ENCODE data around the gene KRT27. TPM values are rescaled to one million over a fixed set of nuclear protein-coding genes. Genes with fewer than 3 reads are reported as not detected.
"Not testable (repeated sequence)": the region's sequence is repeated elsewhere in the genome, so short reads cannot be mapped to it uniquely, and the experiment has no call there.

The KRT27 gene
- total and polyA plus RNA-seq, 10 of the 15 experiments (the other 5 are each of a cell fraction or from before 2014, with no cell fraction given) = not detected

GRCh38 chr17:40750391-40750790 lies 32.0 kb downstream of the KRT27 start:
- ATAC-seq = no peak
- FAIRE-seq = no peak
- Histone ChIP-seq H2AFZ (ENCODE audit: control insufficient read depth, low read depth, low read length) (no peak overlapping the region), H3K9me3 (replicated peaks; ENCODE audit: control insufficient read depth, insufficient read depth, low read length) (no peaks in the 10 kb centered on the region; the same call in 2 of the 3 replicates), H3K27me3 (replicated peaks in 1 of 2; ENCODE audit: control insufficient read depth in 2 of 2, insufficient read depth in 2 of 2, low read length in 1 of 2) (no peaks in the 10 kb centered on the region), H3K27ac (ENCODE audit: control insufficient read depth, insufficient read depth) (no peak overlapping the region), H3K9ac (ENCODE audit: control insufficient read depth, insufficient read depth, low read length) (no peak overlapping the region), H3K79me2 (ENCODE audit: control insufficient read depth, insufficient read depth, low read length) (no peaks in the 10 kb centered on the region), H3K36me3 (ENCODE audit: control insufficient read depth in 2 of 2, insufficient read depth in 2 of 2, low read length in 1 of 2) (no peaks in the 10 kb centered on the region), H3K4me3 (no peak overlapping the region), H3K4me2 (ENCODE audit: control insufficient read depth, insufficient read depth) (no peak overlapping the region), H3K4me1 (ENCODE audit: control insufficient read depth, insufficient read depth, low read length) (no peaks in the 10 kb centered on the region), H4K20me1 (ENCODE audit: control insufficient read depth, insufficient read depth) (no peaks in the 10 kb centered on the region)
- RAD21 ChIA-PET (ENCODE audit: unreplicated experiment) = no interaction called here
- SMC1A ChIA-PET (ENCODE audit: uncharacterized antibody, unreplicated experiment) = interaction anchor here (0.8 to 1.2 kb wide), 2 partner anchors 10 to 48 kb away, joined by 3 to 4 read pairs; no protein-coding TSS in a partner anchor
- POLR2A ChIA-PET = interaction anchor here (0.7 kb wide), 1 partner anchor 14 kb away, joined by 3 read pairs; no protein-coding TSS in a partner anchor
- no peak for DNase-seq (ENCODE audit: low read depth, low spot score)
- BruUV-seq (replicated peaks) = no TSS peak
- CTCF ChIA-PET = interaction anchor here (1.1 kb wide), 1 partner anchor 41 kb away, joined by 3 read pairs; no protein-coding TSS in a partner anchor
- TF ChIP-seq NFXL1 (IDR thresholded peaks at IDR 0.05; ENCODE audit: borderline replicate concordance) = no peak
- TF ChIP-seq CHD4 (IDR thresholded peaks at IDR 0.05) = no peak
- TF ChIP-seq MEF2A (IDR thresholded peaks at IDR 0.05; ENCODE audit: insufficient read depth, low read depth, low read length) = no peak
- TF ChIP-seq ELK1 (IDR thresholded peaks at IDR 0.05; ENCODE audit: low read depth, low read length) = no peak
- TF ChIP-seq PAX5 (IDR thresholded peaks at IDR 0.05; ENCODE audit: borderline replicate concordance, low read depth, low read length) = no peak
- intact Hi-C loops (cut with micrococcal nuclease; ENCODE audit: unreplicated experiment) (no loop called here), in situ Hi-C loops (cut with MboI) (no loop called here)
- 46% methylated on average over 6 of the region's 6 CpGs for WGBS (ENCODE audit: insufficient coverage, insufficient replicate concordance, low lambda C conversion rate, missing lambda C conversion rate)

GRCh38 chr17:40748666-40749065 lies 33.7 kb downstream of the KRT27 start:
- H3K4me3 ChIP-seq; intact Hi-C loops (cut with micrococcal nuclease; ENCODE audit: unreplicated experiment); H3K27ac ChIP-seq (ENCODE audit: control insufficient read depth, insufficient read depth); ATAC-seq; H3K36me3 ChIP-seq (ENCODE audit: control insufficient read depth in 2 of 2, insufficient read depth in 2 of 2, low read length in 1 of 2); H3K79me2 ChIP-seq (ENCODE audit: control insufficient read depth, insufficient read depth, low read length); H3K4me2 ChIP-seq (ENCODE audit: control insufficient read depth, insufficient read depth); H3K27me3 ChIP-seq (replicated peaks in 1 of 2; ENCODE audit: control insufficient read depth in 2 of 2, insufficient read depth in 2 of 2, low read length in 1 of 2); H3K4me1 ChIP-seq (ENCODE audit: control insufficient read depth, insufficient read depth, low read length); H4K20me1 ChIP-seq (ENCODE audit: control insufficient read depth, insufficient read depth); POLR2A ChIA-PET; H3K9ac ChIP-seq (ENCODE audit: control insufficient read depth, insufficient read depth, low read length); H3K9me3 ChIP-seq (replicated peaks; ENCODE audit: control insufficient read depth, insufficient read depth, low read length); BruUV-seq (replicated peaks); FAIRE-seq; RAD21 ChIA-PET (ENCODE audit: unreplicated experiment); in situ Hi-C loops (cut with MboI); DNase-seq (ENCODE audit: low read depth, low spot score); H2AFZ ChIP-seq (ENCODE audit: control insufficient read depth, low read depth, low read length): not testable (repeated sequence)
- CTCF ChIA-PET = interaction anchor here (1.7 kb wide), 1 partner anchor 14 kb away, joined by 3 read pairs; no protein-coding TSS in a partner anchor
- SMC1A ChIA-PET (ENCODE audit: uncharacterized antibody, unreplicated experiment) = interaction anchor here (1.2 kb wide), 1 partner anchor 12 kb away, joined by 3 read pairs; no protein-coding TSS in a partner anchor
- WGBS (ENCODE audit: insufficient coverage, insufficient replicate concordance, low lambda C conversion rate, missing lambda C conversion rate) = 6% methylated on average over 1 of the region's 1 CpG

Measured in GM12878 (cell line).